HG02870 (cell line): Measurements from ENCODE around the gene NMNAT2.
"Not testable (repeated sequence)": the region's sequence is repeated elsewhere in the genome, so short reads cannot be mapped to it uniquely, and the experiment has no call there.

Source experiments
- ATAC-seq: cut with Tn5 transposase; IDR thresholded peaks from one replicate; pipeline ENCODE4 v1.9.1; 2021; ENCODE audit warnings: mild to moderate bottlenecking, moderate library complexity; ENCODE audit not compliant: unreplicated experiment

The NMNAT2 gene

DNA sequence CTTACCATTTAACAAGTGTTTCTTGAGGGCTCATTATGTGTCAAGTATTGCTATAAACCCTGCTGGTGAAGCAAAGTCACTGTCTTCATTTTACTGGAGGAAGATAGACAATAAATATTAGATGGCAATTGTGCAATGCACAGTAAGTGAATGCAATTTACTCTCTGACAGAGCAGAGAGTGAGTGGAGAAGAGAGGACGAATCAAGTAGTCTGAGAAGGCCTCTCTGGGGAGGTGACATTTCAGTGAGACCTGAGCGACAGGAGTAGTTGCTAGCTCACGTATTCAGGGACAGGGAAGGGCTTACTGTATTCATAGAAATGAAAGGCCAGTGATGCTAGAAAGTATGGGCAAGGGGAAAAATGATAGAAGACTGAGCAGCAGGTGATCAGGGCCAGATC, 1.2 kb upstream of the NMNAT2 start:
- ATAC-seq = no peak

DNA sequence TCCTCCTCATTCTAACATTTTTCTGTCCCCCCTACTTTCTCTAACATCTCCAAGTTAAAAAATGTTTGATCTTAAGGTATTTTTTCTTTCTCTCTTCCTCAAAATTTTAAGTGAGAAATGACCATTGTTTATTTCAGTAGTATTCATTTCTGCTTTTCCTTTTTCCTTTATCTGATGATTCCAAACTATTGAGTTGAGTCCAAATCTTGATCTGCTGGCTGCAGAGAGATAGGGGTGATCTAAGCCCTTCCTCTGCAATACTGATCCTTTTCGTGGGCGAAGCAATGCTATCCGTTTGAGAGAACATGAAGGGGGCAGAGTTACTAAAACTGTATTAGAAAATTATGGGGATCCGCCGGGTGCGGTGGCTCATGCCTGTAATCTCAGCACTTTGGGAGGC, 516 bp upstream of the NMNAT2 start:
- ATAC-seq = no peak

DNA sequence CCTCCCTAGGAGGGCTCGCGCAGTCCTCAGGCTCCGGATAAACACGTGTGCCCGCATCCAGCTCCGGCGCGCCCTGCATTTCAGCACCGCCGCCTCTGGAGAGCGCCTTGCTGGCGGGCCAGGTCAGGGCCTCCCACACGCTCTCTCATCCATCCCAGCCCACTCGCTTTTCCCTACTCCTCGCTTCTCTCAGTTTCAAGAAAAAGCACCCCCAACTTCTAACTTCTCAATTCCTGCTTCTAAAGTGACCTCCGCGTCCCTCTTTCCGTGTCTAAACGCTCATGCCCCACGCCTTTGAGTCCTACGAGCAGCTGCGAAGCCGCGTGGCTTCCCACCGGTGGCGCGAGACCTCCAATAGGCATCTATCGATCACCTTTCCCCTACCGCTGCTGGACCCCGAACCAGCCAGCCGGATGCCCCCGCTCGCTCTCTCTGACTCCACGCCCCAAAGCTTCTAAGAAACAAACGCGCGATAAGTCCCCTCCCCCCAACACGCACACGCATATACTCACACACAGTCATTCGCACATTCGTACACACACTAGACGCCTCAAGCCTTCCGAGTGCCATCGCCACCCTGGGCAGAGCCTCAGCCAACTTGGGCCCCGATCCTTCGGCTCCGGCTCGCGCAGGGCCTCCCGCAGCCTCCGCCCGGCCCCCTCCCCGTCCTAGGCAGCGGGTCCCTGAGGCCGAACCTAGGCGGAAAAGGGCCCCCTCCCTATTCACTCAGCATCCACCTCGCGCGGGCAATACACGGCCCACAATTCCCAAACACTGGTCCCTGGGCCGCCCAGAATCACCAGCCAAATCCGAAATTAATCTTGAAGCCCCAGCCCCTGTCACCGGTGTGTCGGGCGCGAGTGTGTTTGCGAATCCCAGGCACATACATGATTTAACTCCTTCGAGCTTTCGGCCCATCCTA, 1.1 kb downstream of the NMNAT2 start:
- no peak for ATAC-seq

DNA sequence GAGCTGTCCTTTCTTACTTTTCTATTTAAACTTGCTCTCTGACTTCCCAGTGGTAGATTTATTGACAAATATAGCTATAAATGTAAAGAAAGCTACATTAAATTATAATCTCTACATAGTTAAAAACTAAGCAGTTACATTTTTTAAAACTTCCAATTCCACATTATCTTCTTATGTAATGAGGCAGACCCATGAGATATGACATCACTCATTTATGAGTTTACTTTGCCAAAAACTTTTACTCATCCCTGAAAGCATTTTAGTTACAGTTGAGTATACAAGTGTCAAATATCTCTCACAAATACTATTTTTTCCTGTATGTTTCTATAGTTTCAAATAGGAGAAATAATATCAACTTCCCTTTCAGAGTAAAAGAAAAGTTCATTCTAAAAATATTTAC, 3.8 kb downstream of the NMNAT2 start:
- ATAC-seq = no peak

DNA sequence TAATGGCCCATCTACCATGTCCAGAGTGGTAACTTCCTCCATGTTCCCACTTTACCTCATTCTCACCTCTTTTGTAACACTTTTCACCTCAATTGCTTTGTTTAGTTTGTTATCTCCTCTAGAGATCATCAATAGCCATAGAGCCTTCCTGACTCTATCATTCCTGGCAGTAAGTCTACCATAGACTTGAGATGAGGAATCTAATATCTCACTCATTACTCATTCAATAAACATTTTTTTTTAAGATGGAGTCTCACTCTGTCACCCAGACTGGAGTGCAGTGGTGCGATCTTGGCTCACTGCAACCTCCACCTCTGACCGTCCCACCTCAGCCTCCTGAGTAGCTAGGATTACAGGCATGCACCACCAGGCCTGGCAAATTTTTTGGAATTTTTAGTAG, 7.1 kb downstream of the NMNAT2 start:
- ATAC-seq = no peak

DNA sequence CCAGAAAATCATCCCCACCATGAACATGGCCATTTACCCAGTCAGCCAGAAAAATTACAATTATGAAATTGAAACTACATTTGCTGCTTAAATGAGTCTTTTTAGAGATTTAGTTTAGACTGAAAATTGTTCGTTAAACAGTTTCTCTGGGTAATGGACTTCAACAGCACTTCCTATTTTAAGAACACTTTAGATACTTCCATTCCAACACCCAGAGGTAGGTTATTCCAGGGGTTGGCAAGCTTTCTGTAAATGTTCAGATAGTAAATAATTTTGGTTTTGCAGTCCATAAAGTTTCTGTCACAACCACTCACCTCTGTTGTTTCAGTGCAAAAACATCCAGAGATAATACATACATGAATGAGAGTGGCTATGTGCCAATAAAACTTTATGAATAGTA, 10.2 kb downstream of the NMNAT2 start:
- no peak for ATAC-seq

DNA sequence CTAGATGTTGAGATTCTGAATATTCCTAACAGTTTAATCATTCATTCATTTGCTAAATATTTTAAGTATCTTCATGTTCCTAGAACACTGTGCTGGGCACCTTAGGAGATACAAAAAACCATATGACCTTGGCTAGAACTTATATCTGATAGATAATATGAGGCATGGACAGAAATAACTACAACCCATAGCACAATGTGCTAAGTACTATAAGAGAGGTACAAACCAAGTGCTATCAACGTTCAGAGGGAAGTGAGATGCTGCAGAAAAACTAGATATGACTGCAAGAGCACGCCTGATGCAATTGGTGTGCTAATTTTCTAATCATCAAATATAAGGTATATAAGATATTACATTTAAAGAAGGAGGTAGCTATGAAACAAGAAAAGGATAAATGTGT, 10.7 kb downstream of the NMNAT2 start:
- no peak for ATAC-seq

DNA sequence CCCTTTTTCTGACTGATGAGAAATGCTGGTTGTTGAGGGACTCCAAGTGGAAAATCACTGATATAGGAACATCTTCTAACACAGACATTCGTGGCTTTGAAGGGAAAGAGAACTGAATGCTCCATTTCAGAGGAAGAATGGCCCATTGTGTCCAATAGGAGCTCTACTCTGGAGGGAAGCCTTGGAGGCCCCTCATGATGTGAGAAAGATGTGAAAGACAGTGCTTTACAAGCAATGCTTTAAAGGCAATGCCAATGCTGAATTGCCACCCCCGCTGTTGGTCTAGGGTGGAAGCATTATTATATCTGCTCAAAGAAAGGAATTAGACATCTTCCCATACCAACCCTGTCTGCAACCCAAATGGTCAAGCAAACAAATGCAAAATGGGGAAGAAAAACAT, 13.7 kb downstream of the NMNAT2 start:
- ATAC-seq = no peak

DNA sequence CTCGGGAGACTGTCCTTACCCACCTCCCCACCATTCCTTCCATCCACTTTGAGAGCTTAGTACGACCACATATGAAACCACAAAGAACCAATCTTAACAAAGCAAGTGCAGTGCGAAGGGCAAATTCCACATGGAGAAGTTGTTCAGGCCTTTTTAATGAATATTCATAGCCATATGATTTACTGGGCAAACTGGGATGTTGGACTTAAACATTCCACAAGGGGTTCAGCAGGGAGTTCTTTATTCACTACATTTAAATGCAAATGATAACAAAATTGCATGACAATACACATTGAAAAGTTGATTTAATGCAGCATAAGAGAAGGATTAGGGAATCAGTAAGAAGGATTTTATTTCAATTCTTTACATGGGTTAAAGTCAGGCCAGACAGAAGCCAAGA, 14.7 kb downstream of the NMNAT2 start:
- ATAC-seq = no peak

DNA sequence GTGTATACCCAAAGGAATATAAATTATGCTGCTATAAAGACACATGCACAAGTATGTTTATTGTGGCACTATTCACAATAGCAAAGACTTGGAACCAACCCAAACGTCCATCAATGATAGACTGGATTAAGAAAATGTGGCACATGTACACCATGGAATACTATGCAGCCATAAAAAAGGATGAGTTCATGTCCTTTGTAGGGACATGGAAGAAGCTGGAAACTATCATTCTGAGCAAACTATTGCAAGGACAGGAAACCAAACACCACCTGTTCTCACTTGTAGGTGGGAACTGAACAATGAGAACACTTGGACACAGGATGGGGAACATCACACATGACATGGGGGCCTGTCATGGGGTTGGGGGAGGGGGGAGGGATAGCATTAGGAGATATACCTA, 16.6 kb downstream of the NMNAT2 start:
- not testable (repeated sequence) for ATAC-seq

DNA sequence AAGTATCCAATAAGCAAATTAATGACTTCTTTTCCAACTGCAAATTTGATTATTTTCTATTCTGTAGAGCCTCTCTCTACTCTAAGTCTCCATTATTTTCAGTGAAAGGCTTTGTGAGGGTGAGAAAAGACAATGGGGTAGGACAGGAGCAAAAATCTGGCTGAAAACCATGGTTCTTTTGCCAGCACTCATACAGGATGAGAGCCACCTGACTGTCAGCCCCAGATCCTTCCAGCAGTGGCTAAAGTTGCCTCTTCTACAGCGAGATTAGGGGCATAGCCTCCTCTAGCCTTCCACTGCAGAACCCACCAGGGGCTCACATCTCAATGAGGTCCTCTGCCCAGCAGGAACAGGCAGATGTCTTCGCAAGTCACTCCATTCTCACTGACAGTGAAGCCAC, 23.7 kb downstream of the NMNAT2 start:
- ATAC-seq = no peak

DNA sequence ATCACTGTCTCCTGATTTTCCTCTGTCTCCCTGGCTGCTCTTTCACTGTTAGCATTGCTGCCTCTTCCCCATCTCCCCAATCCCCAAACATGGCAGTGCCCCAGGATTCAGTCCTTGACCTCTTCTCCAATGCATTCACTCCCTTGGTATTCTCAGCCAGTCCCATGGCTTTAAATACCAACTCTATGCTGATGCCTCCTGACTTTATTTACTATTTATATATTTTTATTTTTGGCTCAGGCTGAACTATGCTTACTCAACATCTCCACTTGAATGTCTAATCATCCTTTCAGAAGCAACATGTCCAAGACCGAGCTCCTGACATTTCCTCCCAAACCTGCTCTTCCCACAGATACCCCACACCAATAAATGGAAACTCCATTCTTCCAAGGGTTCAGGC, 26.3 kb downstream of the NMNAT2 start:
- ATAC-seq = no peak

DNA sequence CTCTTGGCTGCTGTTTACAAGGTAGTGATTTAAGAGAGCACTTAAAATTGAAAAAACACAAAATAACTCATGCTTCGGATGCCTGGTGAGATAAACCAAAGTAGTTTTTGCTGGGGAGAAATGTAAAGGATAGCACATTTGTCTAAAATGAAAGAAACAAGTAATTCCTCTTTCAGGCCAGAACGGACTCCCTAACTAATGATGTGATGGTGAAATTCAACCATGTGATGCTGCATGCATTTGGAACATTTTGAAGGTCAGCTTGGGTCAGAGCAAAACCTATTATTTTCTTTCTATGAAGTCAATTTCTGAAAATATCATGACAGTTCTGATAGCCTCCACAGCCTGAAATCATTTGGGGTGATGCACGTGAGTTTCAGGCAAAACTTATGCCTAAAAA, 27.6 kb downstream of the NMNAT2 start:
- no peak for ATAC-seq

DNA sequence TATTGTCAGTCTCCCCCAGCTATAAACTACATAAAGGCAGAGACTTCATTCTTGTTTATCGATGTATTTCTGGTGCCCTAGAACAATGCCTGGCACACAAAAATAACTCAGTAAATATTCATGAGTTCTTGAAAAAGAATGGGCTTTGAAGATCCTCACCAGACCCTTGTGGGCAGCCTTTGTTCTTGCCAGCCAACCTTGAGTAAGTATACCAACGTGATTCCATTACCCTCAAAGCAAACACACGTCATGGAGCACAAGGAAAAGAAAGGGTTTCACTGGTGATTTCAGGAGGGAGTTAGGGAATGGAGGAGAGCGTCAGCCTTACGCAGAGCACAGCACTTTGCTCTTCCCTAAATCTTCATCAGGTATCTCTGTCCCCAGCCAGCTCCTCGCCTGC, 29.4 kb downstream of the NMNAT2 start:
- ATAC-seq = no peak

DNA sequence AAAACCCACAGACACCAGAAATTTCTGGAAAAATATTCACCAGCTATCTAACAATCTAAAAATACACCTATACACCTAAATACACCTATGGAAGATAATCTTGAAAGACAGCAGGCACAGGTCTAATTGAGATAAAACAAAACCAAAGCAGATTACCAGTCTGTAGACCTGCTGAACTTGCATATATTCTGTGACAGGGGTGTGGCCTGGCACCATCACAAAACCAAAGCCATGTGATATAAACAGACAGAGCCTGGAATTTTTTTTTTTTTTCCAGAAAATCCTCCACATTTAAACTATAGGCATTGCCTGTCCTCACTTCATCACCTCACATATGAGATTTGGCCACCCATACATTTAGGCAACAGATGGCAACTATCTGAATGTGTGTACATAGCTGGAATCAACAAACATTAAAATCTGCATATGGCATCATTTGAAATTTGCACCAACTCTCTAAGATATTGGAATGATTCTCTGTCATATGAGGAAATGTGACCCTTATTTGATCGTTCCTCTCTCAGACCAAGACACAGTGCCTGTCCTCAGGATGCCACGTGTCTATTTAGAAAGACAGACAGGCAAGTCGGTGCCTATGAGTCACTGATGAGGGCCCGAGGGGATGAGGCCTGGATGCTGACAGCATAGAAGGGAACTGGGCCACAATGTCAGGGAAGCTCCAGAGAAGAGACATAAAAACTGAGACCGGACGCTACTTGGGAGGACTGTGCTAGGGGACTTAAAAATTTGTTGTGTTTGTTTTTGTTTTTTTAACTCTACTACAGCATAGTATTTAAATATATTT, 32.6 kb downstream of the NMNAT2 start:
- ATAC-seq = no peak

DNA sequence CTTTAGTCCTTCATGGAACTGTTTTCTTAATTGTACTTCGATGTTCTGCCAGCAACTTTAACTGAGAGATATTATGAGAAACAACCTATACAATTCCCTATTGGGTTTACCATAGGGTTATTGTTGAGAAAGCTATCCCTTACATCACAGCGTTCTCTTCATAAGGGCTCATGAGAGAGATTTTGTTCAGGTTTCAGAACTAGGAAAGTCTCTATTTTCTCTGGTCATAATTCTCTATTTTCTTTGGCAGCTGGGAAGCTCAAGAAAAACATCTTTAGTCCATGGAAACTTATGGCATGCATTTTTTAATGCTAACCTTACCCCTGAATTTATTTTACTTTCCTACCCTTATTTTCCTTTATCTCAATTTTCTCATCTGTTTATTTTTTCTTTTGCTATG, 38.2 kb downstream of the NMNAT2 start:
- ATAC-seq = no peak

DNA sequence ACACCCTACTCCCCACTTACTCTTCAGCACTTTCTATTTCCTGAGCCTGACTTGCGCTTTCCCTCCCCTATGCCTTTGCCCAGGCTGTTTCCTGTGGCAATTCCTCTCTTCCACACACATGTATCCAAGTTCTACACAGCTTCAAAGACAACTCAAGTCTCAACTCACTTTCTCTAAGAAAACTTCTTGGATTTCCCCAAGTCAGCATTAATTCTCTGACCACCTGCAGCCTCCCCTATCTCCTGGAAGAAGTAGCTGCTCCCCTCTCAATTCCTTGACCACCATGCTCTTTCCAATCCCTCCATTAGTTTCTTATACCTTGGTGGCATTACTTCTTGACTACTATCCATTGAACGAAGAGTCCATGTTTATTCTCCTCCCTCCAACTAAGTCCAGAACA, 42.8 kb downstream of the NMNAT2 start:
- ATAC-seq = no peak

DNA sequence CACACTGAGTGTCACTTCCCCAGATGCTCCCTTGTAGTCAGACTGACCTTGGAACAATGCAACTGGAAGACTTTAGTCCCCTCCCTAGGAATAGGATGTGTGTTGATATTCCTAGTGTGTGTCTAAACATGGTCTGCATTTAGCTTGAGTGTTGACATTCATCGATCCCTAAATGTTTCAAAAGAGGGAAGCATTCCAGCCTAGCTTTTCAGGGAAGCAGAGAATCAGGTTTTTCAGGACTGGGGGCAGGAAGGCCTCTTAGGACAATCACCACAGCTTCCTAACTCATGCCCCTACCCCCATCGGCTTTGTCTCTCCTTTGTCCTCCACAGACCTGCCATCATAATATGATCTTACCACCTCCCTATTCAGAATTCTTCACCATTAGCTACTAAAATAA, 43.4 kb downstream of the NMNAT2 start:
- ATAC-seq = no peak

DNA sequence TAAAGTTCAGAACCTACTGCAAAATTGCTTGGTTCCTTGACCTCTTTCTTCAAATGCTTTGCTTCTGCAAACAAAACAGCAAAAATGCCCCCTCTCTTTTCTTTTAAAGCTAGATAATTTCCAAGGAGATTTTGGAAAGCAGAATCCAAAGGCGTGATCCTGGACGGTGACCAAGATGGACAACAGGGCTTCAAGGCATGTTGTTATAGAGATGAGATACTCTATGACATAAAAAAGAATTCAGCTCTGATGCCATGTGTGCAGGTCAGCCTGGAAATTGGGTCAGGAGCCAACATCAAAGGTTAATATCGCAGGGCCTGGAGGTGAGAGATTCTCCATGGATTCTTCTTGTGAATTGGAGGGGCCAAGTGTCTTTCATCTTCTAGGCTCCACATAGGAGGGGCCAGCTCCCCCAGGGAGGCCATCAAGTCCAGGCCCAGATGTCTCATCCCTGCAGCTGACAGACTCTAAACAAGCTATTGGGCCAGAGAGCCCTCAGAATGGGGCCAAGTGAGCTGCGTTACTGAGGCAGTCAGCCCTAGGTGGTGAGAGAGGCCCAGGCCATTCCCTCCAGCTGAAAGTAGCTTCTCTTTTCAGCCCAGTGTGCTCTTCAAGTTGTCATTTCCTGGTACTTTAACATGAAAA, 45.5 kb downstream of the NMNAT2 start:
- no peak for ATAC-seq

DNA sequence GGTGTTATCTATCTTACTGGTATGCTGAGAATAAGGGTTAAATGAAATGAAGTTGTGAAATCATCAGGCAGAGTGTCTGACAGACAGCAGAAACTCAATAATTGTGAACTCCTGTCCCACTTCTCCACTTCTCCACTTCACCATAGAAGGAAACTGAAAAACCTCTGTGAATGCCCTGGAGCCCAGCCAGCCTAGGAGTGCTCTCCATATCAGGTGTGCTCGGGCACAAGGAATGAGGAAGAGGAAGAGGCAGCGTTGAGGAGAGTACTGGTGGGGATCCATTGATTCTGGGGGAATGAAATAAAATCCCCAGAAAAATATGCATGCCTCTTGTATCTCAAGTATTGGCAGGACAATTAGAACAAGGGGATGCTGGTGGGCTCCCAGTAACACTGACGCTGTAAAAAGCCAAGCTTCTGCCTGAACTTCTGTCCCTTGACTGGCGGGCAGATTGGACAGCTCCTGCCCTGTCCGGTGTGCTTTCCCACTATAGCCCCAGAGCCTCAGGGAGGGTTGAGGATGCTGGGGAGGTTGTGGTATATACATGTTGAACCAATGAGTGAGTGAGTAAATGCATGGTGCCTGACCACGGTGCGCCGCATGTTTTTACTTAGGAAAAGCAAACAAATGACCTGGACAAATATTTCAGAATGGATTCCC, 47.7 kb downstream of the NMNAT2 start:
- no peak for ATAC-seq
